HepG2 (cell line): ENCODE results near the gene RAC3. TPM values are rescaled to one million over a fixed set of nuclear protein-coding genes. Genes with fewer than 3 reads are reported as not detected.
A peak's percentile ranks its signal among the peaks of the same experiment; 100 is the strongest.

Source experiments
- CCAR2 ChIP-seq: fragments of 200-400 bp; formaldehyde crosslinking; optimal IDR thresholded peaks from 2 replicates; pipeline ENCODE3; 2018; ENCODE audit warnings: low read depth, mild to moderate bottlenecking, low read length, moderate library complexity
- ETV5 ChIP-seq: IDR thresholded peaks from 2 replicates; pipeline ENCODE4 v1.6.1; 2018; ENCODE audit warnings: missing biosample characterization, missing genetic modification reagents, inconsistent platforms, borderline replicate concordance
- HNRNPLL ChIP-seq: fragments of 200-400 bp; formaldehyde crosslinking; IDR thresholded peaks from 2 replicates; pipeline ENCODE4 v1.6.1; 2017; ENCODE audit warnings: mild to moderate bottlenecking, low read depth, low read length; ENCODE audit not compliant: poor library complexity, severe bottlenecking
- KAT8 ChIP-seq: IDR thresholded peaks from 2 replicates; pipeline ENCODE4 v1.6.1; 2016; ENCODE audit warnings: missing genetic modification reagents, missing compliant biosample characterization
- TBX2 ChIP-seq: sonication (generic); formaldehyde crosslinking; IDR thresholded peaks from 2 replicates; pipeline ENCODE4 v1.5.0; 2020; ENCODE audit warnings: missing genetic modification reagents, mild to moderate bottlenecking, borderline replicate concordance
- ZBTB20 ChIP-seq: sonication (generic); formaldehyde crosslinking; IDR thresholded peaks from 2 replicates; pipeline ENCODE4 v1.8.1; 2023; ENCODE audit warnings: missing genetic modification reagents, low read depth, mild to moderate bottlenecking, borderline replicate concordance
- ZNF496 ChIP-seq: sonication (generic); formaldehyde crosslinking; IDR thresholded peaks from 2 replicates; pipeline ENCODE4 v1.8.1; 2023; ENCODE audit warnings: mild to moderate bottlenecking, moderate library complexity, missing genetic modification reagents; ENCODE audit not compliant: insufficient replicate concordance
- ZNF549 ChIP-seq: sonication (generic); formaldehyde crosslinking; IDR thresholded peaks from 2 replicates; pipeline ENCODE4 v1.5.0; 2020; ENCODE audit warnings: missing genetic modification reagents
- polyA plus RNA-seq, 8 experiments: library from polyadenylated mRNA; depleted of rRNA in 3 of 8; stranded (reverse) in 7 of 8; unstranded in 1 of 8; fragments of >200 nt; fragmentation: Illumina TruSeq in 4 of 8; extraction: Trizol in 4 of 8; gene quantifications; 2 replicates each; pipeline versions ENCODE4 v1.2.1 to v1.2.3, GENCODE V29; 2011 to 2016; ENCODE audit warnings: low read depth in 4 of 8, missing spikeins in 1 of 8, mixed read lengths in 1 of 8; ENCODE audit not compliant: insufficient read depth in 1 of 8
- total RNA-seq, 5 experiments: library from RNA; depleted of rRNA; stranded (reverse); fragments of >200 nt; fragmentation: Illumina TruSeq; extraction: Trizol; gene quantifications; 2 replicates each; pipeline ENCODE4 v1.2.3, GENCODE V29; 2016; ENCODE audit warnings: low read depth in 1 of 5
- TF ChIP-seq, protein P1 (sequence below): sonication (generic); formaldehyde crosslinking; IDR thresholded peaks from 2 replicates; pipeline ENCODE4 v1.5.1; 2020; ENCODE audit warnings: missing genetic modification reagents, mild to moderate bottlenecking, borderline replicate concordance
- TF ChIP-seq, protein P2 (sequence below): sonication (generic); formaldehyde crosslinking; IDR thresholded peaks from 2 replicates; pipeline ENCODE4 v1.5.0; 2020; ENCODE audit warnings: missing genetic modification reagents, mild to moderate bottlenecking, borderline replicate concordance
- TF ChIP-seq, protein P3 (sequence below): sonication (generic); formaldehyde crosslinking; conservative IDR thresholded peaks from 2 replicates; pipeline ENCODE4 v1.4.0; 2020; ENCODE audit warnings: mild to moderate bottlenecking, missing genetic modification reagents, moderate library complexity
- TF ChIP-seq, protein P4 (sequence below): sonication (generic); formaldehyde crosslinking; IDR thresholded peaks from 2 replicates; pipeline ENCODE4 v1.4.0; 2020; ENCODE audit warnings: mild to moderate bottlenecking, missing genetic modification reagents, borderline replicate concordance

The RAC3 gene
- total and polyA plus RNA-seq, 2 of the 13 experiments (the other 11 are each of a cell fraction or from before 2014, with no cell fraction given), result 10.5 to 21.3 TPM

DNA sequence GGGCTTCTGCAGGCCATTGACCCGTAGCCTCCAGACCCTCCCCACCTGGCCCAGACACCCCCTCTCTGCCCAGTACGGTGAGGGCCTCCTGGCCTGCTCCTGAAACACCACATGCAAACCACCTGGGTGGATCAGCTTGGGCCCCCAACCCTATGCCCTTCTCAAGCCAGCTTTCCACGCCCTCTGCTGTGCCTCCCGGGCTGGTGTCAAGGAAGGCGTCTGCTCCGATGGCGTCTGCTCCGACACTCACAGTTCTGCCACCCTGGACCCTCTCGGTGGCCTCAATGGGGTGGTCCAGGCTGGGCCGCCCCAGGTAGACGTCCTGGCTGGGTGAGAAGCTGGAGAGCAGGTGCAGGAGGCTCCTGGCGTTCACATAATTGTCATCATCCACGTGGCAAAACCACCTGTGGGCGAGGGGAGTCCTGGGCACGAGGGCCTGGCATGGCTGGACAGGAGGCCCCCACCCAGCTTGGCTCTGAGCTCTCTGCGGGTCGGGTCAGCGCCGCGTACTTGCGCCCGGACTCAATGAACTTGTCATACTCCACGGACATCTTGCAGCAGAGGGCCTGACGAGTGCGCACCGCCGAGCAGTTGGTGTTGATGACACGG, 18.8 kb downstream of the RAC3 start (continued):
- TF ChIP-seq, protein P1, sequence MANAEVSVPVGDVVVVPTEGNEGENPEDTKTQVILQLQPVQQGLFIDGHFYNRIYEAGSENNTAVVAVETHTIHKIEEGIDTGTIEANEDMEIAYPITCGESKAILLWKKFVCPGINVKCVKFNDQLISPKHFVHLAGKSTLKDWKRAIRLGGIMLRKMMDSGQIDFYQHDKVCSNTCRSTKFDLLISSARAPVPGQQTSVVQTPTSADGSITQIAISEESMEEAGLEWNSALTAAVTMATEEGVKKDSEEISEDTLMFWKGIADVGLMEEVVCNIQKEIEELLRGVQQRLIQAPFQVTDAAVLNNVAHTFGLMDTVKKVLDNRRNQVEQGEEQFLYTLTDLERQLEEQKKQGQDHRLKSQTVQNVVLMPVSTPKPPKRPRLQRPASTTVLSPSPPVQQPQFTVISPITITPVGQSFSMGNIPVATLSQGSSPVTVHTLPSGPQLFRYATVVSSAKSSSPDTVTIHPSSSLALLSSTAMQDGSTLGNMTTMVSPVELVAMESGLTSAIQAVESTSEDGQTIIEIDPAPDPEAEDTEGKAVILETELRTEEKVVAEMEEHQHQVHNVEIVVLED, result 0 out of 2 replicates have a peak, but pooled peaks have one; percentile 18
- TF ChIP-seq TBX2 (CRISPR knock-in tag) (no peak), ETV5 (CRISPR knock-in tag) (no peak), ZBTB20 (no peak), CCAR2 (no peak), KAT8 (no peak), ZNF496 (no peak), ZNF549 (no peak), HNRNPLL (peak; percentile 16)
- TF ChIP-seq, protein P2, sequence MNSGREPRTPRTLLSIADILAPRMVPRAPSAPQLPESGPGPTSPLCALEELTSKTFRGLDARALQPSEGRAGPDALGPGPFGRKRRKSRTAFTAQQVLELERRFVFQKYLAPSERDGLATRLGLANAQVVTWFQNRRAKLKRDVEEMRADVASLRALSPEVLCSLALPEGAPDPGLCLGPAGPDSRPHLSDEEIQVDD (CRISPR knock-in tag), result no peak
- TF ChIP-seq, protein P3, sequence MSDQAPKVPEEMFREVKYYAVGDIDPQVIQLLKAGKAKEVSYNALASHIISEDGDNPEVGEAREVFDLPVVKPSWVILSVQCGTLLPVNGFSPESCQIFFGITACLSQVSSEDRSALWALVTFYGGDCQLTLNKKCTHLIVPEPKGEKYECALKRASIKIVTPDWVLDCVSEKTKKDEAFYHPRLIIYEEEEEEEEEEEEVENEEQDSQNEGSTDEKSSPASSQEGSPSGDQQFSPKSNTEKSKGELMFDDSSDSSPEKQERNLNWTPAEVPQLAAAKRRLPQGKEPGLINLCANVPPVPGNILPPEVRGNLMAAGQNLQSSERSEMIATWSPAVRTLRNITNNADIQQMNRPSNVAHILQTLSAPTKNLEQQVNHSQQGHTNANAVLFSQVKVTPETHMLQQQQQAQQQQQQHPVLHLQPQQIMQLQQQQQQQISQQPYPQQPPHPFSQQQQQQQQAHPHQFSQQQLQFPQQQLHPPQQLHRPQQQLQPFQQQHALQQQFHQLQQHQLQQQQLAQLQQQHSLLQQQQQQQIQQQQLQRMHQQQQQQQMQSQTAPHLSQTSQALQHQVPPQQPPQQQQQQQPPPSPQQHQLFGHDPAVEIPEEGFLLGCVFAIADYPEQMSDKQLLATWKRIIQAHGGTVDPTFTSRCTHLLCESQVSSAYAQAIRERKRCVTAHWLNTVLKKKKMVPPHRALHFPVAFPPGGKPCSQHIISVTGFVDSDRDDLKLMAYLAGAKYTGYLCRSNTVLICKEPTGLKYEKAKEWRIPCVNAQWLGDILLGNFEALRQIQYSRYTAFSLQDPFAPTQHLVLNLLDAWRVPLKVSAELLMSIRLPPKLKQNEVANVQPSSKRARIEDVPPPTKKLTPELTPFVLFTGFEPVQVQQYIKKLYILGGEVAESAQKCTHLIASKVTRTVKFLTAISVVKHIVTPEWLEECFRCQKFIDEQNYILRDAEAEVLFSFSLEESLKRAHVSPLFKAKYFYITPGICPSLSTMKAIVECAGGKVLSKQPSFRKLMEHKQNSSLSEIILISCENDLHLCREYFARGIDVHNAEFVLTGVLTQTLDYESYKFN (CRISPR knock-in tag), result no peak
- TF ChIP-seq, protein P4, sequence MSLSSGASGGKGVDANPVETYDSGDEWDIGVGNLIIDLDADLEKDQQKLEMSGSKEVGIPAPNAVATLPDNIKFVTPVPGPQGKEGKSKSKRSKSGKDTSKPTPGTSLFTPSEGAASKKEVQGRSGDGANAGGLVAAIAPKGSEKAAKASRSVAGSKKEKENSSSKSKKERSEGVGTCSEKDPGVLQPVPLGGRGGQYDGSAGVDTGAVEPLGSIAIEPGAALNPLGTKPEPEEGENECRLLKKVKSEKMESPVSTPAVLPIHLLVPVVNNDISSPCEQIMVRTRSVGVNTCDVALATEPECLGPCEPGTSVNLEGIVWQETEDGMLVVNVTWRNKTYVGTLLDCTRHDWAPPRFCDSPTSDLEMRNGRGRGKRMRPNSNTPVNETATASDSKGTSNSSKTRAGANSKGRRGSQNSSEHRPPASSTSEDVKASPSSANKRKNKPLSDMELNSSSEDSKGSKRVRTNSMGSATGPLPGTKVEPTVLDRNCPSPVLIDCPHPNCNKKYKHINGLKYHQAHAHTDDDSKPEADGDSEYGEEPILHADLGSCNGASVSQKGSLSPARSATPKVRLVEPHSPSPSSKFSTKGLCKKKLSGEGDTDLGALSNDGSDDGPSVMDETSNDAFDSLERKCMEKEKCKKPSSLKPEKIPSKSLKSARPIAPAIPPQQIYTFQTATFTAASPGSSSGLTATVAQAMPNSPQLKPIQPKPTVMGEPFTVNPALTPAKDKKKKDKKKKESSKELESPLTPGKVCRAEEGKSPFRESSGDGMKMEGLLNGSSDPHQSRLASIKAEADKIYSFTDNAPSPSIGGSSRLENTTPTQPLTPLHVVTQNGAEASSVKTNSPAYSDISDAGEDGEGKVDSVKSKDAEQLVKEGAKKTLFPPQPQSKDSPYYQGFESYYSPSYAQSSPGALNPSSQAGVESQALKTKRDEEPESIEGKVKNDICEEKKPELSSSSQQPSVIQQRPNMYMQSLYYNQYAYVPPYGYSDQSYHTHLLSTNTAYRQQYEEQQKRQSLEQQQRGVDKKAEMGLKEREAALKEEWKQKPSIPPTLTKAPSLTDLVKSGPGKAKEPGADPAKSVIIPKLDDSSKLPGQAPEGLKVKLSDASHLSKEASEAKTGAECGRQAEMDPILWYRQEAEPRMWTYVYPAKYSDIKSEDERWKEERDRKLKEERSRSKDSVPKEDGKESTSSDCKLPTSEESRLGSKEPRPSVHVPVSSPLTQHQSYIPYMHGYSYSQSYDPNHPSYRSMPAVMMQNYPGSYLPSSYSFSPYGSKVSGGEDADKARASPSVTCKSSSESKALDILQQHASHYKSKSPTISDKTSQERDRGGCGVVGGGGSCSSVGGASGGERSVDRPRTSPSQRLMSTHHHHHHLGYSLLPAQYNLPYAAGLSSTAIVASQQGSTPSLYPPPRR (CRISPR knock-in tag), result no peak
